H1 (cell line): Measurements from ENCODE around the gene AHSP. TPM values are rescaled to one million over a fixed set of nuclear protein-coding genes. Genes with fewer than 3 reads are reported as not detected.

ENCODE experiments used
- CTCF ChIA-PET: fragments of 300-600 bp; sonication (Branson Sonifier 250); formaldehyde crosslinking; loops from one replicate; lab custom pipeline; 2021; ENCODE audit not compliant: partially characterized antibody; lab: Charles Lee
- POLR2A ChIA-PET: fragments of 300-600 bp; sonication (Branson Sonifier 250); formaldehyde crosslinking; loops from one replicate; lab custom pipeline; 2021; ENCODE audit warnings: inconsistent platforms; ENCODE audit not compliant: partially characterized antibody; lab: Charles Lee
- DNase-seq, 2 experiments: peaks; one replicate each; pipeline versions ENCODE4 v3.0.0 to v3.0.0-alpha.2; 2010 to 2022; ENCODE audit warnings: low spot score in 2 of 2, low read depth in 1 of 2, mixed read lengths in 1 of 2
- FAIRE-seq: peaks from 2 replicates; lab custom pipeline; 2011; peaks lifted over from hg19 to GRCh38; lab: Jason Lieb, UNC
- H2AFZ ChIP-seq: 2 replicates; pipeline ENCODE4 v1.8.1; 2012; ENCODE audit warnings: low read length, inconsistent platforms
- H2AK5ac ChIP-seq: 2 replicates; pipeline ENCODE4 v1.6.1; 2013; ENCODE audit warnings: low read depth, low read length
- H2BK120ac ChIP-seq: replicated peaks from 2 replicates; pipeline ENCODE3; 2013; ENCODE audit warnings: low read depth, low read length, inconsistent platforms
- H2BK12ac ChIP-seq: 2 replicates; pipeline ENCODE4 v1.6.1; 2013; ENCODE audit warnings: low read depth, low read length
- H2BK15ac ChIP-seq: 2 replicates; pipeline ENCODE4 v1.6.1; 2013; ENCODE audit warnings: low read length
- H2BK20ac ChIP-seq: 2 replicates; pipeline ENCODE4 v1.6.1; 2013; ENCODE audit warnings: low read length
- H2BK5ac ChIP-seq: 2 replicates; pipeline ENCODE4 v1.6.1; 2013; ENCODE audit warnings: low read depth, low read length
- H3K14ac ChIP-seq: 2 replicates; pipeline ENCODE4 v1.6.1; 2013; ENCODE audit warnings: inconsistent platforms; ENCODE audit not compliant: insufficient read length
- H3K18ac ChIP-seq: 2 replicates; pipeline ENCODE4 v1.6.1; 2013; ENCODE audit warnings: low read length; ENCODE audit errors: extremely low read depth
- H3K23ac ChIP-seq: 2 replicates; pipeline ENCODE4 v1.6.1; 2013; ENCODE audit warnings: inconsistent platforms; ENCODE audit not compliant: insufficient read length
- H3K23me2 ChIP-seq: 2 replicates; pipeline ENCODE4 v1.6.1; 2013; ENCODE audit warnings: low read depth, low read length
- H3K27ac ChIP-seq: 2 replicates; pipeline ENCODE4 v1.6.1; 2011; ENCODE audit warnings: low read depth, low read length, inconsistent platforms
- H3K27me3 ChIP-seq, 4 experiments: replicated peaks in 1 of 4; 1 replicate in 1 of 4; 2 replicates in 3 of 4; pipeline versions ENCODE4 v1.6.1 to v1.8.1; 2011 to 2013; ENCODE audit warnings: low read length in 3 of 4, mild to moderate bottlenecking in 3 of 4, inconsistent platforms in 2 of 4, mixed read lengths in 2 of 4, moderate library complexity in 1 of 4; ENCODE audit not compliant: control insufficient read depth in 3 of 4, insufficient read depth in 3 of 4; ENCODE audit errors: extremely low read depth in 1 of 4
- H3K36me3 ChIP-seq, 4 experiments: 2 replicates each; pipeline versions ENCODE4 v1.6.1 to v1.8.1; 2011 to 2013; ENCODE audit warnings: mild to moderate bottlenecking in 4 of 4, low read length in 3 of 4, moderate library complexity in 2 of 4, control low read depth in 1 of 4, inconsistent platforms in 1 of 4; ENCODE audit not compliant: insufficient read depth in 4 of 4, control insufficient read depth in 2 of 4
- H3K4ac ChIP-seq: replicated peaks from 2 replicates; pipeline ENCODE3; 2013; ENCODE audit warnings: low read length, low read depth, mixed read lengths, inconsistent platforms; ENCODE audit not compliant: insufficient read length
- H3K4me1 ChIP-seq, 4 experiments: replicated peaks in 1 of 4; 1 replicate in 1 of 4; 2 replicates in 3 of 4; pipeline versions ENCODE4 v1.6.1 to v1.8.1; 2011 to 2013; ENCODE audit warnings: low read length in 3 of 4, inconsistent platforms in 2 of 4, mixed read lengths in 1 of 4; ENCODE audit not compliant: insufficient read depth in 4 of 4, control insufficient read depth in 3 of 4
- H3K4me2 ChIP-seq, 2 experiments: 2 replicates each; pipeline versions ENCODE4 v1.6.1 to v1.8.1; 2011 to 2013; ENCODE audit warnings: low read depth in 2 of 2, low read length in 2 of 2, control low read depth in 1 of 2, inconsistent platforms in 1 of 2, mild to moderate bottlenecking in 1 of 2; ENCODE audit not compliant: insufficient read depth in 1 of 2
- H3K4me3 ChIP-seq, 4 experiments: fragments of 200-600, 300-600 bp in 1 of 4; sonication (generic), shearing (Covaris generic), sonication (Bioruptor Twin) in 1 of 4; 2 replicates each; pipeline versions ENCODE4 v1.5.1 to v1.8.1; 2011 to 2016; ENCODE audit warnings: low read length in 4 of 4, low read depth in 3 of 4, control low read depth in 2 of 4, inconsistent platforms in 2 of 4, mild to moderate bottlenecking in 2 of 4, mixed read lengths in 1 of 4, moderate library complexity in 1 of 4; ENCODE audit not compliant: insufficient read depth in 2 of 4; ENCODE audit errors: extremely low read depth in 1 of 4
- H3K56ac ChIP-seq: replicated peaks from 2 replicates; pipeline ENCODE3; 2013; ENCODE audit warnings: low read depth, mild to moderate bottlenecking, mixed read lengths, low read length, inconsistent platforms; ENCODE audit not compliant: insufficient read length
- H3K79me1 ChIP-seq: 2 replicates; pipeline ENCODE4 v1.6.1; 2013; ENCODE audit warnings: low read depth, low read length, control low read depth
- H3K79me2 ChIP-seq, 2 experiments: 2 replicates each; pipeline versions ENCODE4 v1.6.1 to v1.8.1; 2012 to 2013; ENCODE audit warnings: low read length in 2 of 2, mild to moderate bottlenecking in 2 of 2, inconsistent platforms in 1 of 2; ENCODE audit not compliant: insufficient read depth in 2 of 2, control insufficient read depth in 1 of 2
- H3K9ac ChIP-seq, 4 experiments: replicated peaks in 1 of 4; 1 replicate in 1 of 4; 2 replicates in 3 of 4; pipeline versions ENCODE4 v1.6.1 to v1.8.1; 2011 to 2013; ENCODE audit warnings: low read depth in 3 of 4, low read length in 3 of 4, control low read depth in 2 of 4, mild to moderate bottlenecking in 2 of 4, moderate library complexity in 2 of 4, inconsistent platforms in 1 of 4; ENCODE audit errors: extremely low read depth in 1 of 4
- H3K9me3 ChIP-seq, 2 experiments: 2 replicates each; pipeline versions ENCODE4 v1.6.1 to v1.8.1; 2012 to 2013; ENCODE audit warnings: mild to moderate bottlenecking in 2 of 2, moderate library complexity in 2 of 2, control low read depth in 1 of 2, inconsistent platforms in 1 of 2, low read depth in 1 of 2, low read length in 1 of 2, mixed read lengths in 1 of 2; ENCODE audit not compliant: insufficient read depth in 2 of 2
- H4K20me1 ChIP-seq, 2 experiments: replicated peaks in 1 of 2; 2 replicates each; pipeline versions ENCODE3 to v1.8.1; 2011 to 2013; ENCODE audit warnings: inconsistent platforms in 2 of 2, low read length in 2 of 2, mild to moderate bottlenecking in 1 of 2; ENCODE audit not compliant: insufficient read depth in 2 of 2, control insufficient read depth in 1 of 2
- H4K5ac ChIP-seq: 2 replicates; pipeline ENCODE4 v1.6.1; 2013; ENCODE audit warnings: low read length, low read depth, mixed read lengths, inconsistent platforms; ENCODE audit not compliant: insufficient read length
- H4K8ac ChIP-seq: 2 replicates; pipeline ENCODE4 v1.8.0; 2013; ENCODE audit warnings: mild to moderate bottlenecking, moderate library complexity, low read length, inconsistent platforms; ENCODE audit not compliant: insufficient read depth; ENCODE audit errors: extremely low read depth
- H4K91ac ChIP-seq: replicated peaks from 2 replicates; pipeline ENCODE3; 2013; ENCODE audit warnings: low read length, mixed read lengths, inconsistent platforms; ENCODE audit not compliant: insufficient read length
- CTBP2 ChIP-seq: IDR thresholded peaks from 2 replicates; pipeline ENCODE4 v1.7.0; 2011; ENCODE audit warnings: borderline replicate concordance, mild to moderate bottlenecking, moderate library complexity, mixed read lengths, low read length; ENCODE audit not compliant: insufficient read depth, insufficient read length
- KDM4A ChIP-seq: IDR thresholded peaks from one replicate; pipeline ENCODE4 v1.7.1; 2012; ENCODE audit warnings: low read depth, mild to moderate bottlenecking, moderate library complexity, low read length, inconsistent platforms; ENCODE audit not compliant: severe bottlenecking
- RXRA ChIP-seq: IDR thresholded peaks from 2 replicates; pipeline ENCODE4 v1.6.1; 2011; ENCODE audit warnings: low read depth, mild to moderate bottlenecking, low read length, moderate library complexity; ENCODE audit not compliant: insufficient read depth
- WGBS, 2 experiments: shearing (Covaris generic) in 1 of 2; methylation state at CpG; one replicate each; pipeline versions ENCODE4 v1.1.6 to v1.1.7; 2013 to 2015; ENCODE audit warnings: low lambda C conversion rate in 2 of 2, mixed read lengths in 2 of 2, inconsistent platforms in 1 of 2, low coverage in 1 of 2, missing lambda C conversion rate in 1 of 2; ENCODE audit not compliant: insufficient replicate concordance in 2 of 2, insufficient coverage in 1 of 2, insufficient read length in 1 of 2; ENCODE audit errors: extremely low coverage in 1 of 2, missing lambda C conversion rate in 1 of 2; 5-methylcytosine and 5-hydroxymethylcytosine counted together
- polyA plus RNA-seq, 7 experiments: library from polyadenylated mRNA; depleted of rRNA in 3 of 7; stranded (reverse) in 5 of 7; unstranded in 2 of 7; fragments of >200 nt in 5 of 7; fragments of 200-250 nt in 2 of 7; gene quantifications; 1 replicate in 5 of 7; 2 replicates in 1 of 7; 4 replicates in 1 of 7; pipeline versions ENCODE4 v1.2.1 to v1.2.3, GENCODE V29; 2011 to 2013; ENCODE audit warnings: missing spikeins in 2 of 7, mixed read lengths in 2 of 7
- total RNA-seq: library from RNA; stranded (reverse); fragmentation: NEBNext Ultra II Directional; extraction: Animal tissue kit (Norgen Biotek cat#: 25700); gene quantifications from 2 replicates; pipeline ENCODE4 v1.2.1, GENCODE V29; 2021

AHSP gene
- total and polyA plus RNA-seq, 2 of the 8 experiments (the other 6 are each of a cell fraction or from before 2014, with no cell fraction given), result 0.91 to 15.3 TPM

DNA sequence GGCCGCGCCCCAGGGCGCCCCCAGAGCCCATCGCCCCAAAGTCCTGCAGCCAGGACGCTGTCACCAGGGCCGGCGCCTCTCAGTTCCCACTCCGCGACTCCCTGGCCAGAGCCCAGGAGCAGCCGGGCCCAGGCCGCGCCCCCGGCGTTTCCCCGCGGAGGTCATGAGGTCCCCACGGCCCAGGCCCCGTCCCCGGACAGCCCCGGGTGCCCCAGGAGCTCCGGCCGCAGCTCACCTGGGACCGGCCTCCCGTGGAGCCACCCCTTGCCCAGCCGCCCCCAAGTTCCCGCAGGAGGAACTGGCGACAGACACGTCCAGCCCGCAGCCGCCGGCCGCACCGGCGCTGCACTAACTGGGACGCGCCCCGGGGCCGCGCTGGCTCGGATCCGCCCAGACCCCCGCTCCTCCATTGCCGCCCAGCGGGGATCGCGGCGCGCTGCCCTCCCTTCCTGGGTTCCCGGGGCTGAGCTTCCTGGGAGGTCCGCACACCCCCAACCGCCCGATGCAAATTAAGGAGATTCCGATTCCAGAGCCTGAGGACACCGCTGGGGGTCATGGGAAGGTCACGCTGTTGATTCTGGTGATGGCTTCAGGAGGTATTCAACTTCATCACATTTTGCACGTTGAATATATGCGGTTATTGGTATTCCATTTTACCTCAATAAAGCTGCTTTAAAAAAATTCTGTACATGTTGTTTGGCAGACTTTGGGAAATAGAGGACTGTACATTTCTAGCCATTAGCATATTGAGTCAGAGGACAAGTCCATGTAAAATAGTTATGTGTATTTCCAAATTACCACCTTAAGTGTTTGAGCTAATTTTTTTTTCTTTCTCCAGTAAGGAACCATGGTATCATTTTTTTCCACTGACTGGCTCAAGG, 9.9 kb downstream of the AHSP start:
- Histone ChIP-seq H3K9ac (no peak overlapping the region), H2BK12ac (no peak overlapping the region), H3K14ac (no peak overlapping the region), H3K79me1 (no peaks in the 10 kb centered on the region), H4K91ac (no peak overlapping the region), H2BK120ac (no peak overlapping the region), H3K36me3 (no peaks in the 10 kb centered on the region), H3K56ac (no peak overlapping the region), H3K23me2 (peaks cover 2% of the 10 kb centered on the region; the same call in 1 of the 2 replicates), H2BK15ac (no peak overlapping the region), H3K79me2 (no peaks in the 10 kb centered on the region), H2AFZ (no peak overlapping the region), H3K27me3 (no peaks in the 10 kb centered on the region; a peak in 1 of 7 replicates), H2BK5ac (no peak overlapping the region), H3K23ac (no peak overlapping the region), H4K20me1 (no peaks in the 10 kb centered on the region), H3K4me2 (peak overlapping the region; percentile 39 to 56), H4K5ac (no peak overlapping the region), H3K4me3 (peak overlapping the region; percentile 21 to 55 (median 32)), H3K27ac (no peak overlapping the region), H4K8ac (0 out of 2 replicates have a peak overlapping the region, but pooled peaks have one; percentile 25), H3K4ac (no peak overlapping the region), H3K9me3 (peaks cover 16 to 23% of the 10 kb centered on the region in 2 experiments), H3K4me1 (no peaks in the 10 kb centered on the region), H3K18ac (peak overlapping the region; percentile 19; the same call in 1 of the 2 replicates), H2BK20ac (no peak overlapping the region), H2AK5ac (no peak overlapping the region)
- FAIRE-seq (no peak), DNase-seq (peak; percentile 33 to 45)
- ChIA-PET POLR2A (interaction anchor here (1.0 to 1.4 kb wide), 2 partner anchors 9 to 30 kb away, joined by 3 to 5 read pairs; partner anchors contain the start of gene RUSF1), CTCF (no interaction called here)
- TF ChIP-seq RXRA (0 out of 2 replicates have a peak, but pooled peaks have one; percentile 35), KDM4A (peak; percentile 40), CTBP2 (no peak)
- WGBS, 2 experiments, result 49% methylated on average over 21 of the region's 57 CpGs; no CpG with 5 or more reads in 1 of the 2 experiments
